Esophagus muscularis mucosa (tissue), 4 donors: ENCODE measurements around the gene ATP7B. TPM values are rescaled to one million over a fixed set of nuclear protein-coding genes. Genes with fewer than 3 reads are reported as not detected.

Source experiments
- DNase-seq: peaks from one replicate; pipeline ENCODE4 v3.0.0-alpha.2; 2017; ENCODE audit errors: extremely low spot score
- H3K27ac ChIP-seq, 4 donors: fragments of 200-600 bp; sonication (generic); replicated peaks in 1 of 4; 1 replicate in 3 of 4; 2 replicates in 1 of 4; pipeline ENCODE4 v1.5.1; 2016 to 2019; ENCODE audit warnings: mild to moderate bottlenecking in 1 of 4
- H3K27me3 ChIP-seq, 4 donors: fragments of 200-600 bp; sonication (generic); one replicate each; pipeline versions ENCODE4 v1.5.1 to v1.6.0; 2016 to 2019
- H3K36me3 ChIP-seq, 4 donors: fragments of 200-600 bp; sonication (generic); one replicate each; pipeline ENCODE4 v1.5.1; 2016 to 2019
- H3K4me1 ChIP-seq, 4 donors: fragments of 200-600 bp; sonication (generic); one replicate each; pipeline ENCODE4 v1.5.1; 2016 to 2019
- H3K4me3 ChIP-seq, 4 donors: fragments of 200-600 bp; sonication (generic); 1 replicate in 2 of 4; 2 replicates in 2 of 4; pipeline ENCODE4 v1.5.1; 2016 to 2019; ENCODE audit warnings: mild to moderate bottlenecking in 4 of 4, moderate library complexity in 1 of 4
- H3K9me3 ChIP-seq, 4 donors: fragments of 200-600 bp; sonication (generic); 1 replicate in 3 of 4; 2 replicates in 1 of 4; pipeline ENCODE4 v1.5.1; 2016 to 2019
- EP300 ChIP-seq: sonication (generic); formaldehyde crosslinking; IDR thresholded peaks from one replicate; pipeline ENCODE4 v1.6.1; 2017; ENCODE audit warnings: antibody characterized with exemption
- POLR2A ChIP-seq: fragments of 450-650 bp; IDR thresholded peaks from one replicate; pipeline ENCODE4 v1.6.1; 2017; ENCODE audit warnings: antibody characterized with exemption, moderate library complexity, mild to moderate bottlenecking, low read depth
- POLR2AphosphoS5 ChIP-seq, 2 donors: sonication (generic); formaldehyde crosslinking; IDR thresholded peaks; one replicate each; pipeline ENCODE4 v1.6.1; 2017; ENCODE audit warnings: antibody characterized with exemption in 2 of 2
- WGBS: methylation state at CpG from one replicate; pipeline ENCODE4 v1.1.5; 2018; 5-methylcytosine and 5-hydroxymethylcytosine counted together
- intact Hi-C: fragments of 100-400 bp; cut with DNase I; formaldehyde crosslinking; loops from one replicate; pipeline ENCODE4 v1.15.1; 2023
- total RNA-seq, 4 donors: library from RNA; depleted of rRNA; stranded (reverse); fragments of >200 nt; gene quantifications; one replicate each; pipeline versions ENCODE4 v1.1.0 to v1.2.1, GENCODE V29; 2016
- TF ChIP-seq, protein P1 (sequence below), 3 experiments: fragments of 200-600 bp in 2 of 3; fragments of 450-650 bp in 1 of 3; sonication (generic) in 2 of 3; IDR thresholded peaks; one replicate each; pipeline ENCODE4 v1.5.1; 2017 to 2019; ENCODE audit warnings: antibody characterized with exemption in 3 of 3, mild to moderate bottlenecking in 2 of 3, moderate library complexity in 1 of 3

ATP7B gene
- total RNA-seq, 4 donors from 2014 or later: 2.5 to 5.2 (median 4.4) TPM

DNA sequence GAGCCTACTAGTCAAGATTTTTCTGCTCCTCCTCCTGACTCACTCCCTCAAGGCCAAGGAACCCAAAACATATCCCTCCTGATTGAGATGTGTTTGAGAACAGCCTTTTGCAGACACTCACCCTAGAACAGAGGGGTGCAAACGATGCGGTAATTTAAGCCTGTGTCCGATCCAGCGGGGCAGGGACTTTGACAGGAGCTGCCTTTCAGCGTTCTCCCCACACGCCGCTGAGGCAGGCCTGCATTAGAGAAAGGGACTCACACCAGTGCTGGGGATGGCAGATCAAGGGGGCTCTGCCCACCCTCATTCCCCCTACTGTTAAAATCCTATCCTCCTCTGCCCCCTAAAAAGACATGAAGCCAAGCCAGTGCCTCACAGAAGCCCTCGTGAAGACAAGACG lies 79.0 kb downstream of the ATP7B start:
- DNase-seq: no peak
- Histone ChIP-seq H3K4me1 (no peaks in the 10 kb centered on the region), H3K27me3 (no peaks in the 10 kb centered on the region), H3K4me3 (no peak overlapping the region), H3K27ac (no peak overlapping the region), H3K36me3 (peaks cover 4 to 67% (median 31%) of the 10 kb centered on the region in 4 donors), H3K9me3 (no peaks in the 10 kb centered on the region)
- intact Hi-C loops: no loop called here
- WGBS: 96% methylated on average over 9 of the region's 9 CpGs
- TF ChIP-seq EP300: no peak

DNA sequence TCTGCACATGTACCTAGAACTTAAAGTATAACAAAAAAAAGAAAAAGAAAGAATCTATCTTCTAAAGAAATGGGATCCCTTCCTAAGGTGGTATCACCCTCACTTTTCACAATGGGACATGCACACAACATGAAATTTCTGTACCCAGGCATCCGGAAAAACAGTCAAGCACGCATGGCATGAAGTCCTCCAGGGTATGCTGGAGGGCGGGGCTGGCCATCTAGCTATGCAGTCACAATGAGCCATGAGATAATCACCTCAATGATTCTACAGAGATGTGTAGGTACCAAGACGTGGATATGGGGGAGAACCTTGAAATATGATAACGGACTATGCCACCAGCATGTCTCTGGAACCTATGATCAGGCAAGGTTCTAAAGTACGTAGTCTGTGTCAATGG lies 79.6 kb downstream of the ATP7B start:
- no peaks in the 10 kb centered on the region for H3K27me3 ChIP-seq
- DNase-seq: no peak
- H3K4me3 ChIP-seq: no peak overlapping the region
- 93% methylated on average over 6 of the region's 6 CpGs for WGBS
- intact Hi-C loops: no loop called here
- peaks cover 4 to 61% (median 29%) of the 10 kb centered on the region in 4 donors for H3K36me3 ChIP-seq
- no peak for TF ChIP-seq POLR2A
- TF ChIP-seq, protein P1, sequence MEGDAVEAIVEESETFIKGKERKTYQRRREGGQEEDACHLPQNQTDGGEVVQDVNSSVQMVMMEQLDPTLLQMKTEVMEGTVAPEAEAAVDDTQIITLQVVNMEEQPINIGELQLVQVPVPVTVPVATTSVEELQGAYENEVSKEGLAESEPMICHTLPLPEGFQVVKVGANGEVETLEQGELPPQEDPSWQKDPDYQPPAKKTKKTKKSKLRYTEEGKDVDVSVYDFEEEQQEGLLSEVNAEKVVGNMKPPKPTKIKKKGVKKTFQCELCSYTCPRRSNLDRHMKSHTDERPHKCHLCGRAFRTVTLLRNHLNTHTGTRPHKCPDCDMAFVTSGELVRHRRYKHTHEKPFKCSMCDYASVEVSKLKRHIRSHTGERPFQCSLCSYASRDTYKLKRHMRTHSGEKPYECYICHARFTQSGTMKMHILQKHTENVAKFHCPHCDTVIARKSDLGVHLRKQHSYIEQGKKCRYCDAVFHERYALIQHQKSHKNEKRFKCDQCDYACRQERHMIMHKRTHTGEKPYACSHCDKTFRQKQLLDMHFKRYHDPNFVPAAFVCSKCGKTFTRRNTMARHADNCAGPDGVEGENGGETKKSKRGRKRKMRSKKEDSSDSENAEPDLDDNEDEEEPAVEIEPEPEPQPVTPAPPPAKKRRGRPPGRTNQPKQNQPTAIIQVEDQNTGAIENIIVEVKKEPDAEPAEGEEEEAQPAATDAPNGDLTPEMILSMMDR (IDR thresholded peaks at IDR 0.05): no peak
- TF ChIP-seq POLR2AphosphoS5 (IDR thresholded peaks at IDR 0.05): no peak
- TF ChIP-seq EP300: no peak
- H3K4me1 ChIP-seq: no peaks in the 10 kb centered on the region
- no peak overlapping the region for H3K27ac ChIP-seq
- H3K9me3 ChIP-seq: no peaks in the 10 kb centered on the region

DNA sequence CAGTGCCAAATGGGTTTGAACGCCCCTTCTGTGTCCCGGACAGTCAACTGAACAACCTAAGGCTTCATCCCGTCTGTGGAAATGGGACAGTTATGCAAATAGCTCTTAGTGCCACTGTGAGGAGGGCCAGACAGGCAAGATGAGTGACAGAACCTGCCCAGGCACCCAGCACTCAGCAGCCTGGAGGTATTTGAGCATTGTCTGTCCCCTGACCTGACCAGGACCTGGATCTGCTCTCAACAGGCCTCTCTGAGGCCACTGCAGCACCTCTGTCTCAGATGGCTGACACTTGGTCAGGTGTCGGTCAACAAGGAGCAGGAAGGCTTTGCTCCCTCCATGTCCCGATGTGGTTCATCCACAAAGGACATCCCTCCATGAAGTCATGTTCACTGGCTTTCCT lies 81.6 kb downstream of the ATP7B start:
- Histone ChIP-seq H3K27me3 (no peaks in the 10 kb centered on the region), H3K36me3 (peaks cover 4 to 42% (median 20%) of the 10 kb centered on the region in 4 donors), H3K27ac (no peak overlapping the region), H3K9me3 (no peaks in the 10 kb centered on the region), H3K4me1 (no peaks in the 10 kb centered on the region), H3K4me3 (no peak overlapping the region)
- no peak for DNase-seq
- 100% methylated on average over 4 of the region's 5 CpGs for WGBS
- TF ChIP-seq POLR2AphosphoS5 (IDR thresholded peaks at IDR 0.05): no peak
- TF ChIP-seq POLR2A: no peak
- TF ChIP-seq EP300: no peak
- TF ChIP-seq, protein P1 (IDR thresholded peaks at IDR 0.05): no peak
- intact Hi-C loops: no loop called here

DNA sequence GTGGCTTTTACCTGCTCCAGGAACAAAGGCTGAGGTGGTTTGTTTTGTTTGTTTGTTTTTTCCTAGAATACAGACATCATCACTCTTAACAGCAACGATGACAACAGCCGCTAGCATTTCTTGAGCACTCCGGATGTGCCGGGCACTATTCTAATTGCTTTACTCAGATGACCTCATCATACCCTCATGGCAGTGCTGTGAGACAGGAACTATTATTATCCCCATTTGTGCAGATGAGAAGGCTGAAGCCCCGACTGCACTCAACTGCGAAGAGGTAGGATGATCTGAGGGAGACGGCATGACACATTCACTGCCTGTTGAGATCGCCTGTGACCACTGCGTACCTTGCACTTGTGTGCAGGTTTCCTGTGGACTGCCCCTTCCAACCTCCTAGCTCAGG lies 83.0 kb downstream of the ATP7B start:
- DNase-seq: no peak
- no peak overlapping the region for H3K27ac ChIP-seq
- H3K4me1 ChIP-seq: no peaks in the 10 kb centered on the region
- peaks cover 0 to 28% (median 9%) of the 10 kb centered on the region in 4 donors for H3K36me3 ChIP-seq
- no peaks in the 10 kb centered on the region for H3K27me3 ChIP-seq
- no peak overlapping the region for H3K4me3 ChIP-seq
- H3K9me3 ChIP-seq: no peaks in the 10 kb centered on the region
- intact Hi-C loops: no loop called here
- TF ChIP-seq, protein P1 (IDR thresholded peaks at IDR 0.05): no peak
- no peak for TF ChIP-seq POLR2A
- no peak for TF ChIP-seq POLR2AphosphoS5 (IDR thresholded peaks at IDR 0.05)
- TF ChIP-seq EP300: no peak
- 88% methylated on average over 9 of the region's 9 CpGs for WGBS

DNA sequence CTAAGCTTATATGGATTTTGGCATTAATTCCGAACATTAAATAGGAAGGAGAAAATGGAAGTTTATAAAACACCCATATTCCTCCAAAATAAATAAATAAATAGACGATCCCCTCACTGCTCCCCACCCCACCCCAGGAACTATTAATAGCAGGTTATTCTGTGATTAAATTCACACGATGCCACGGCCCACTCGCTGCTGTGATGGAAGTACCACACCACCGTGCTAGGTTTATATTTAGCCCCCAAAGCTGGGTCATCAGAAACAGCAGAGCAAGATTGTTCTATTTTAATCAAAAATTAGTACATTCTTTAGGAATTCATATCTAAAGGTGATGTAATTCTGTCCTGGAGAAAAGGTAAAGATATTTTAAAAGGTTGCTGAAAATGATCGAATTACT lies 84.1 kb downstream of the ATP7B start:
- no peak overlapping the region for H3K4me3 ChIP-seq
- no peak for DNase-seq
- no peak overlapping the region for H3K27ac ChIP-seq
- intact Hi-C loops: no loop called here
- peaks cover 4 to 27% (median 10%) of the 10 kb centered on the region in 4 donors for H3K36me3 ChIP-seq
- 86% methylated on average over 7 of the region's 7 CpGs for WGBS
- H3K27me3 ChIP-seq: no peaks in the 10 kb centered on the region
- no peaks in the 10 kb centered on the region for H3K9me3 ChIP-seq
- TF ChIP-seq POLR2AphosphoS5 (IDR thresholded peaks at IDR 0.05) (no peak), POLR2A (no peak), EP300 (no peak)
- TF ChIP-seq, protein P1 (IDR thresholded peaks at IDR 0.05): no peak
- no peaks in the 10 kb centered on the region for H3K4me1 ChIP-seq
